ENCODE data around the gene RAPGEF2.
"Not testable (repeated sequence)": the region's sequence is repeated elsewhere in the genome, so short reads cannot be mapped to it uniquely, and the experiment has no call there.

The RAPGEF2 gene

DNA sequence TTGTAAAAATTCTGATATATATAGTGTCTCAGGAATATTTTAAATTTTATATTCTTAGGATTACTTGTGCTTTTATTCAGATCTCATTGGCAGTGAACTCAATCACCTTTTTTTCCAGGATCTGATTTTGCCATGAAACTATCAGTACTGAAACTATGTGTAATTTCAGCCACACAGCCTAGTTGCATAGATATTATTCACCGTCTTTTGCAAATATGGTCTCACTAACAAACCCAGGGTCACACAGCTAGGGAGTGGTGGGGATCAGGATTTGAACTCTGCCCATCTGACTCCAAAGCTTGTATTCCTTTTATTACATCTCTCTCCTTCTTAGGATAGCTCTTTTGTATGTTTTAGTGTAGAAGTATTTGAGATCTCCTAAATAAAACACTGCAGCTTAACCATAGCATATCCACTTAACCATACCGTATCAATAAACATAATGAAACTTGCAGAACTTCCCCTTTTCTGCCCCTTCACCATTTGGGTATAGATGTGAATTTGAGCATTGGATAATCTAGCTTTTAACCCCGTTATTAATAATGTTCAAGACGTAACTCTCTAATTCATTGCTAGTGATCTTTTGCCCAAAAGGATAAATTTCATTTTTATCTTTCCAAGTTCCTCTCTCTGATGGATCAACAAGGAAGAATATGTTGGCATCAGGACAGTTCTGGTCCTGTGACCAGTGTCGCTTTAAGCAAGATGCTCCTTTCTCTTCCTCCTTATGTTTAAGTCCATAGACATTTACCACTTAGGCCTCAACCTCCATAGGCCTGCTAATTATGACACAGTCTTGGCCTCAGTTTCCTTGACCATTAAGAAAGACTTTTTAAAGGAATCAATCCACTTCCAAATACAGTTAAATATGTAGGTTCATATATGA, 74.6 kb downstream of the RAPGEF2 start:
- H3K27ac ChIP-seq: no peak overlapping the region
- no peak for TF ChIP-seq ZFX (IDR thresholded peaks at IDR 0.05)
- TF ChIP-seq, protein P1, sequence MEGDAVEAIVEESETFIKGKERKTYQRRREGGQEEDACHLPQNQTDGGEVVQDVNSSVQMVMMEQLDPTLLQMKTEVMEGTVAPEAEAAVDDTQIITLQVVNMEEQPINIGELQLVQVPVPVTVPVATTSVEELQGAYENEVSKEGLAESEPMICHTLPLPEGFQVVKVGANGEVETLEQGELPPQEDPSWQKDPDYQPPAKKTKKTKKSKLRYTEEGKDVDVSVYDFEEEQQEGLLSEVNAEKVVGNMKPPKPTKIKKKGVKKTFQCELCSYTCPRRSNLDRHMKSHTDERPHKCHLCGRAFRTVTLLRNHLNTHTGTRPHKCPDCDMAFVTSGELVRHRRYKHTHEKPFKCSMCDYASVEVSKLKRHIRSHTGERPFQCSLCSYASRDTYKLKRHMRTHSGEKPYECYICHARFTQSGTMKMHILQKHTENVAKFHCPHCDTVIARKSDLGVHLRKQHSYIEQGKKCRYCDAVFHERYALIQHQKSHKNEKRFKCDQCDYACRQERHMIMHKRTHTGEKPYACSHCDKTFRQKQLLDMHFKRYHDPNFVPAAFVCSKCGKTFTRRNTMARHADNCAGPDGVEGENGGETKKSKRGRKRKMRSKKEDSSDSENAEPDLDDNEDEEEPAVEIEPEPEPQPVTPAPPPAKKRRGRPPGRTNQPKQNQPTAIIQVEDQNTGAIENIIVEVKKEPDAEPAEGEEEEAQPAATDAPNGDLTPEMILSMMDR (conservative IDR thresholded peaks at IDR 0.05): no peak

DNA sequence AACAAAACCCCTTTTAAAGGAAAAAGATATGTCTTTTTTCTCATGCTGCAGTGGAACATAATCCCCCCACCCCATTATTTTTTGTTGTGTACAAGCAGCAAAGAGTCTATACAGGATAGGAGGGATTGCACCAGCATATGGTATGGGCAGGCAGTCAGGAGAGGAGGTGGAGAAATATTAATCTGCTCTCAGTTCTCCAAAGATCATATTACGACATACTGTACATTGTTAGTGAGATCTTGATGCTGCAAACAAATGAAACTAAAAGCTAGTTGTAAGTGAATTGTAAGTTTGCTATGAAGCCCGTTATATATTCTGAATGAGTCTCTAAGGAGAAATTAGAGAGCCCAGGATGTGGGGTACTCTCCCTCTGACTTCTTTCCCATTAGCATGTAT, 75.3 kb downstream of the RAPGEF2 start:
- no peak overlapping the region for H3K27ac ChIP-seq
- TF ChIP-seq ZFX (IDR thresholded peaks at IDR 0.05): no peak
- TF ChIP-seq, protein P1 (conservative IDR thresholded peaks at IDR 0.05): no peak

GRCh38 chr4:159178979-159179969, 76.4 kb downstream of the RAPGEF2 start:
- TF ChIP-seq ZFX (IDR thresholded peaks at IDR 0.05): no peak
- TF ChIP-seq, protein P1 (conservative IDR thresholded peaks at IDR 0.05): no peak
- no peak overlapping the region for H3K27ac ChIP-seq

GRCh38 chr4:159183885-159184605, 81.2 kb downstream of the RAPGEF2 start:
- not testable (repeated sequence) for H3K27ac ChIP-seq

- TF ChIP-seq ZFX (IDR thresholded peaks at IDR 0.05): no peak
- TF ChIP-seq, protein P1 (conservative IDR thresholded peaks at IDR 0.05): no peak
- no peak overlapping the region for H3K27ac ChIP-seq
Measured at GRCh38 chr4:159185591-159186023, 82.7 kb downstream of the RAPGEF2 start.

DNA sequence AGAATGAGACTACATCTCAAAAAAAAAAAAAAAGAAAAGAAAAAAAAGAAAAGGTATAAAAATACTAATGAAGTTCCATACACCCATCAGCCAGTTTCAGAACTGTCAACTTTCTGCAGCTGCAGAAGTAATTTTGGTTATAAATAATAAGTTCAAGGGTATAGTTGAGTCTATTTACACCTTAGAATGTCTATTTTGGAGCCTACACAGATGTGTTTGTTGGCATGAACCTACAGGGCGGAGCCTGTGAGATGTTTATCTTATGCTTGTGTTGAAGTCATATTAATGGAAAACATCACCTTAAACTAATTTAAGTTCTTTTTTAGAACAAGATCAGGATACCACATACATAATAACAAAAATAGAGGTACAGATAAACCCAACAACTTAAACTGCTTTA, 85.8 kb downstream of the RAPGEF2 start:
- TF ChIP-seq ZFX (IDR thresholded peaks at IDR 0.05): no peak
- TF ChIP-seq, protein P1 (conservative IDR thresholded peaks at IDR 0.05): no peak
- no peak overlapping the region for H3K27ac ChIP-seq

- no peak overlapping the region for H3K27ac ChIP-seq
- TF ChIP-seq, protein P1 (conservative IDR thresholded peaks at IDR 0.05): no peak
- TF ChIP-seq ZFX (IDR thresholded peaks at IDR 0.05): no peak
Measured at GRCh38 chr4:159190651-159191050, 87.8 kb downstream of the RAPGEF2 start.
